H1 (cell line): ENCODE measurements around the gene C5orf24.

ENCODE experiments used
- CEBPB ChIP-seq: IDR thresholded peaks from 2 replicates; pipeline ENCODE4 v1.6.1; 2012; ENCODE audit warnings: low read depth, low read length
- CTCF ChIP-seq, 3 experiments: IDR thresholded peaks; 1 replicate in 2 of 3; 2 replicates in 1 of 3; pipeline versions ENCODE4 v1.5.1 to v1.6.1; 2011; ENCODE audit warnings: low read length in 3 of 3, mild to moderate bottlenecking in 3 of 3, inconsistent platforms in 2 of 3, low read depth in 1 of 3, moderate library complexity in 1 of 3; ENCODE audit not compliant: insufficient read depth in 1 of 3; ENCODE audit errors: control extremely low read depth in 1 of 3
- GABPA ChIP-seq: IDR thresholded peaks from 2 replicates; pipeline ENCODE4 v1.6.1; 2011; ENCODE audit warnings: mild to moderate bottlenecking, low read length, moderate library complexity, borderline replicate concordance; ENCODE audit not compliant: insufficient read depth
- POLR2A ChIP-seq, 2 experiments: IDR thresholded peaks; 1 replicate in 1 of 2; 2 replicates in 1 of 2; pipeline ENCODE4 v1.6.1; 2011; ENCODE audit warnings: low read depth in 2 of 2, low read length in 2 of 2, mild to moderate bottlenecking in 2 of 2; ENCODE audit errors: control extremely low read depth in 1 of 2
- TF ChIP-seq, protein P1 (sequence below): IDR thresholded peaks from 2 replicates; pipeline ENCODE4 v1.6.1; 2012; ENCODE audit warnings: inconsistent platforms

- TF ChIP-seq CTCF (IDR thresholded peaks at IDR 0.05; ENCODE audit: control extremely low read depth in 1 of 3, insufficient read depth in 1 of 3, low read depth in 1 of 3, low read length in 3 of 3) (no peak), POLR2A (IDR thresholded peaks at IDR 0.05; ENCODE audit: control extremely low read depth in 1 of 2, low read depth in 2 of 2, low read length in 2 of 2) (no peak), GABPA (no peak), CEBPB (no peak)
- TF ChIP-seq, protein P1, sequence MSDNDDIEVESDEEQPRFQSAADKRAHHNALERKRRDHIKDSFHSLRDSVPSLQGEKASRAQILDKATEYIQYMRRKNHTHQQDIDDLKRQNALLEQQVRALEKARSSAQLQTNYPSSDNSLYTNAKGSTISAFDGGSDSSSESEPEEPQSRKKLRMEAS, result no peak
Measured at GRCh38 chr5:134821841-134822240, 23.9 kb upstream of the C5orf24 start.
